ENCODE results near the gene FAM135A. TPM values are rescaled to one million over a fixed set of nuclear protein-coding genes. Genes with fewer than 3 reads are reported as not detected.

The FAM135A gene
- total and polyA plus RNA-seq, 2 of the 13 experiments (the other 11 are each of a cell fraction or from before 2014, with no cell fraction given): 26.9 to 31.5 TPM

- no peak for TF ChIP-seq ZBED4 (CRISPR knock-in tag; IDR thresholded peaks at IDR 0.05; ENCODE audit: borderline replicate concordance)
- TF ChIP-seq TOPORS (CRISPR knock-in tag; IDR thresholded peaks at IDR 0.05): no peak
- TF ChIP-seq ELF4 (CRISPR knock-in tag; IDR thresholded peaks at IDR 0.05; ENCODE audit: borderline replicate concordance): no peak
- no peak for TF ChIP-seq SNAPC4 (CRISPR knock-in tag; IDR thresholded peaks at IDR 0.05)
- peak; percentile 96 for TF ChIP-seq BCL6 (CRISPR knock-in tag; IDR thresholded peaks at IDR 0.05)
- TF ChIP-seq GATAD2A (CRISPR knock-in tag; IDR thresholded peaks at IDR 0.05): peak; percentile 64
- TF ChIP-seq ATF1 (CRISPR knock-in tag; IDR thresholded peaks at IDR 0.05): peak; percentile 61
- TF ChIP-seq ZNF407 (CRISPR knock-in tag; IDR thresholded peaks at IDR 0.05; ENCODE audit: not compliant biosample characterization): no peak
- TF ChIP-seq RFX3 (CRISPR knock-in tag; IDR thresholded peaks at IDR 0.05): no peak
Measured at GRCh38 chr6:70398783-70399728, 14.3 kb upstream of the FAM135A start (continued).
